HG03139 (cell line): ENCODE data around the gene DAAM1.

Experiments
- ATAC-seq: cut with Tn5 transposase; IDR thresholded peaks from one replicate; pipeline ENCODE4 v1.9.1; 2021; ENCODE audit not compliant: unreplicated experiment

DAAM1 gene

DNA sequence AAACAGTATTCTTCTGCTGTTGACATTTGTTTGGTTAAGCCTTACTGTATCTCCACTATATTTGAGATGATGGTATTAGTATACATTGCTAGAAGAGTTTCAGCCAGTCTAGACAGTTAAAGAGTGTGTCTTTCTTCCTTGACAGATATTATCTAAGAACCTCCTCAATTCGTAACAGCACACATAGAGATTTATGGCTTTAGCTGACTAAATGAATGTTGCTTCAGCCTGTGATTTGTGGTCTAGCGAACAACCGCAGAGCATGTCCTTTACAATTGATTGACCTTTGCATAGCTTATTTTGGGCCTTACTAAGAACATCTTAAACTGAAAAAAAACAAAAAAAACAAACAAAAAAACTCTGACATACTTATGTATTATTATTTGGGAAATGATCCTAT lies 122.2 kb downstream of the DAAM1 start:
- no peak for ATAC-seq

DNA sequence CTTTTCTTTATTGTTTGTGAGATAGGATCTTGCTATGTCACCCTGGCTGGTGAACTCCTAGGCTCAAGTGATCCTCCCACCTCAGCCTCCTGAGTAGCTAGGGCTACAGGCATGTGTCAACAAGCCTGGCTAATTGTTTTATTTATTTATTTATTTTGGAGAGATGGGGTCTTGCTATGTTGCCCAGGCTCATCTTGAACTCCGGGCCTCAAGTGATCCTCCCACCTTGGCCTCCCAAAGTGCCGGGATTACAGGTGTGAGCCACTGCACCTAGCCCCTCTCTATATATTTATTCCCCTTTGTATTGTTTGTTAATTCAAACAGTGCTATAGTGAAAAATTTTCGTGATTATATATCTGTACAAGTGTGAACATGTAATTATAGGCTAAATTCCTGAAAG lies 123.3 kb downstream of the DAAM1 start:
- ATAC-seq: no peak

DNA sequence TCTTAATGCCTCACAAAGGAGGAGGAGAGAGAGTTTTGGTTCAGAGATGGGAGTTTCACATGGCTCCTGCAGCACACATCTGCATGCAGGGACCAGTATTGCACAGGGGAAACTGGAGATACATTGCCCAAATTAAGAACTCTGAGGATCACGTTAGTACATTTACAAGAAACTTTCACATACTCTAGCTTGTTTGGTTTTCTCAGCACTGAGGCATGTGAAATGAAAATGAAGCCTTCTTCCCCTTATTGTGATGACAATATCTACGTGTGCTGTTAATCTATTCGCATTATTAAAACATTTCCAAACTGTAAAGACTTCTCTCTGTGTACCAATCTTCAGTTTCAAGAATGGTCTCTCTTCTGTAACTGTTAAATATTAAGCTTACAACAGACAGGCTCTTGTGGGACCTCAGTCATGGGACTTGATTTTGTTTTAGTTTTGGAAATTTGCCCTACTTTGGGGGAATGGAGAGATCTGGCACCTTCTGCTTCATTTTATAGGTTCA lies 124.7 kb downstream of the DAAM1 start:
- peak; percentile 47 for ATAC-seq

DNA sequence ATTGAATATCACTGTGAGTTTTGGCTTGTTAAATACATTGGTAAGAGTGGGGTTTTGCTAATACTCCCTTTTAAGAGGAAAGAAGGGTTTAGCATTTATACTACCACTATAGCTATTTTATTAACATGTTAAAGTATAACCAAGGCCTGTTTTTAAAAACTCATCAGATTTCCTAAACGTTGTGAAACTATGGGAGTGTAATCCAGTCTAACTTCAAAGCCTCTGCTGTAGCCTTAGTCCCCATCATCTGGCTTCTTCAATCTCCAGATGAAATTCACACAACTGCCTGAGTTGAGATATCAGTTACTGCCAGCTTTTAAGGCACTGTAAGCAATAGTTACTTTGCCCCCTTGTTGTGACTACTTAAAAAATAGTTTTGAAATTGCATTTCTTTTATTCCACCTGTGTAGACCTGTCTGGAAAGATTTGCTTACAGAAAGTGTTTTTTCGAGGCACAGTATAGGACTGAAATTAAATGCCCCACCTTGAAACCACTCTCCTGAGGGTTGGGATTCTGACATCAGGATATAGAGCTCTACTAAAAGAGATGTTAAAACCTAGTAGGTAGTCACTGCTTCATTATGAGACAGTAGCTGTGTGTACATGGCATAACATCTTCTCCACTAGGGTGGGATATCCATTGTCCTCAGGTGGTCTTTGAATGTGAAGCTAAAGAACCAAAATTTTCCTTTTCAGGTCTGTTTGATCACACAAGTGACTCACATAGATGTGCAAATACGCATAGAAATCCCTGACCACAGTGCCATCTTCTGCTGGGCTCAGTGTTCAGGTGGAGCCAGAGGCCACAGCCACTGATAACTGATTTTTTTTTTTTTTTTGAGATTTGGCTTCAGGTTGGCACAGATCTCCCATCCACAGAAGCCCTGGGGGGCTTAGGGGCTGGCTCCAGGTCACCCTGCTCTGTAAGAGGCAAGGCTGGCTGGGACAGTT lies 125.5 kb downstream of the DAAM1 start:
- no peak for ATAC-seq

DNA sequence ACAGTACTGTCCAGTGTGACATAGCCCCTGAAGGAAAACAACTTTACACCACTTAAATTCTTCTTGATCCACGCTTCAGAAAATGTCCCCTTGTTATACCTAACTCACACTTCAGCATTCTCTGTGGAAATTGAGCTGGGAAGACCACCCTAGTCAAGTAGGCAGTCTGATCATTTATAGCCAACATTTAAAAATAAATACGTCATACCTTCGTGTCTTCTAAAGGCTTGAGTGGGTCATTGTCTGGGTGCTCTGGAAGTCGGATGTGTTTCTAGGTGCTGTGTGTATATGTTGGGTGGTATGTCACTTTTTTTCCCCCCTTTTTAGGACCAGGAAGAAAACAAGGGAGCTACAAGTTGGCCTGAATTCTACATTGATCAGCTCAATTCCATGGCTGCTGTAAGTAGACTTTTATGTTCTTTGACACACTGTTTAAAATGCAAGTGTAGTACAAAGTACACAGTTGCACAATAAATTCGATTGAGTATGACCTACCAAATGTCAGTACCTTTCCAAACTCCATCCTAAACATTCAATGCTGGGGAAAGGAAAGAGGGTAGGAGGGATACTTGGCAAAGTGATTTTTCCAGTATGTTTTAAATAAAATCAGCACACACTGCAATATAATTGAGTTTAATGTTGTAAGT lies 126.6 kb downstream of the DAAM1 start:
- no peak for ATAC-seq

DNA sequence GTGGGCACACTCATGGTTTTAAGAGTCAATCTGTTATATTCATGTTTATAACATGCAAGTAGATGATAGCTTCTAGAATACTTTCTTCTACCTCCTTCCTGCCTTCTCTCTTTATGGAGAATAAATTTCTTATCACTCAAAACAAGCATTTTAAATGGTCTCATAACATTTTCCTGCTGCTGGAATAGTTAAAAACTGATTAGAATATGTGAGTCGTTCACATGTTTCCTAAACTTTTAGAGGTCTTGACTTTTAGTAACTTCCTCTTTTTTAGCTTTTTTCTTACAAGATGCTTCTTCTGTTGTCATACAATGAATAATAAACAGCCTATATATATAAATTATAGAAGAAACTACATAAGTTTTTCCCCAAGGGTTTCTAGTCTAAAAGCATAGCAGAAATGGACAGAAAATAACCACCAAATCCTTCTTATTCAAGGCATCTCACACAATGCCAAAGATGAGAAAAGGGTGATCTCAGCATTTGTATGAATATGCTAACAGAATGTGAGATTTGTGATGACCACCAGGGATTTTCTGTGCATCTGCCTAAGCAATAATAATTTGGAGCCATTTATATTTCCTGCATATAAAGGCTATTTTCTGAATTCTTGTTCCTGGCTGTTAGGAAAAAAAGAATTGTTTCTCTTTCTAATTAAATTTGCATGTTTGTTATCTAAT lies 127.8 kb downstream of the DAAM1 start:
- ATAC-seq: no peak

DNA sequence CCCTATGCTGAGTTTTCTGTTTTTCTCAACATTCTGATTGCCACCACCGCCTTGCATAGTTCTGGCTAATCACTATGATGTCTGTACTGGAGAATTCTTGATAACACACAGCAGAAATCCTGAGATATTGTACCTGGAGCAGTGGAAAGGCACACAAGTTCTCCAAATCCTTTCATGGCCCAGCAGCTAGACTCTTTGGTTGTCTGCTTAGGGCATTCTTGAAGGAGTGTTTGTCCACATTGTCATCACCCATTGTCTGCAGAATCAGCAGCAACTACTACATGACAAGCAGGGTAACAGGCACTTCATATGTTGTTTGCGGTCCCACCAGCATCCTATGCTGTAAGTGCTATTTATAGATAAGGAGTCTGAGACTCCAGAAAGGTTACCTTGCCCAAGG lies 128.9 kb downstream of the DAAM1 start:
- ATAC-seq: no peak

DNA sequence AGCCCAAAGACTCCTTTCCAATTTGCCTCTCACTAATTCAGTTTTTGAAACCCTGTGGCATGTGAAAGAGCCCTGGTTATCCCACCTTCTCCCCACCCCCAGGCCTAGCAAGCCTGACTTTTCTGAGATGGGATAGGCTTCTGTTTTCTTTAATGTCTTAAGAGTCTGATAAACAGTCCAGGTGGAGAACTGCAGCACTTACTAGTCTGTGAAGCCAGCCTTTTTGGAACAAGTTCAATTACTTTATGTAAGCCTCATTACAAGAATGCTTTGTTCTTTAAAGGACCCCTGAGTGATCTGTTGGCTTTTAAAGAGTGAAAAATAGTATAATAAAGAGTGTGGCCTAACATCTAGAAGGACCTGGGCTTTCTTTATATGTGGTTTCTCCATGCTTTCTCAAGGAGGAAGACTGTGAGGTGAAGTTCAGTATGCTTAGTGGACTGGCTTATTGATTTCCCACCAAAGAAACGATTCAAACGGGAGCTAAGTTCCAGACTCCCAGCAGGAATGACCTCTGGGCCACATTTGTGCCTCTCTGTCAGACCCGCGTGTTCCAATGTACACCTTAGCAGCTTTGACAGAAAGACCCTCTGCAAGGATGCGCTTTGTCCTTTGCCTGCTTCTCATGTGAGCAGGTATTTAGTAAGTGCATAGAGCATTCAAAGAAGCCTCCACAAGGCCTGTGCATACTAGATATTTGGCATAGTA lies 129.5 kb downstream of the DAAM1 start:
- ATAC-seq: no peak

DNA sequence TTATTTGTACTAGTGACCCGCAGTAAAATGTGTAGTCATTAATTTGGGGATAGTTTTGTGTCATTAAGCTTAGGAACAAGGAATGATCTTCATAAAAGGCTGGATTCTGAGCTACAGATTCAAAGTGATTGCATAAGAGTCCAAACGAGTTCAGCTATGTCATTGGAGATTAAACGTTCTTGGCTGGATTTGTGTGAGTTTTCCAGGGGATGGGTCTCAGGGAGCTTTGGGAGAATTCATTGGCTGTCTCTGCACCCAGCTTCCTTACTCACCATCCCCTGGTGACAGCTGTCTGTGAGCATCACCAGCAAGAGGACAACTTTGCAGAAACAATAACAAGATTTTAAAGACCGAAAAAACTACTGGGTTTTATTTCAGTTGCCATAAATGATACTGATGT lies 130.4 kb downstream of the DAAM1 start:
- ATAC-seq: no peak

DNA sequence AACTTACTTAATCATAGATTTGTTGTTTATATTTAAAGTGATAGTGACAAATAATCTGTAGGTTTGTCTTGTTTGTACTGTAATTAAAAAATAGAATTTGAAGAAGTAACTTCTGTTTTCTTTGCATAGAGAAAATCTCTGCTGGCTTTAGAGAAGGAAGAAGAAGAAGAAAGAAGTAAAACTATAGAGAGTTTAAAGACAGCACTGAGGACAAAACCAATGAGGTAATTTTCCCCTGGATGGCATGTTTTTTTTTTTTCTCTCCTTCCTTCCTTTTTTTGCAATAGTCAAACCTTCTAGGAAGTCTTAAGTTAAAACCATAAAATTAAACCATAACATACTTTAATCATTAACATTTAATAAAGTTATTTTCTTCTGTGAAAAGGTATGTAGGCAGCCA lies 131.9 kb downstream of the DAAM1 start:
- ATAC-seq: no peak

DNA sequence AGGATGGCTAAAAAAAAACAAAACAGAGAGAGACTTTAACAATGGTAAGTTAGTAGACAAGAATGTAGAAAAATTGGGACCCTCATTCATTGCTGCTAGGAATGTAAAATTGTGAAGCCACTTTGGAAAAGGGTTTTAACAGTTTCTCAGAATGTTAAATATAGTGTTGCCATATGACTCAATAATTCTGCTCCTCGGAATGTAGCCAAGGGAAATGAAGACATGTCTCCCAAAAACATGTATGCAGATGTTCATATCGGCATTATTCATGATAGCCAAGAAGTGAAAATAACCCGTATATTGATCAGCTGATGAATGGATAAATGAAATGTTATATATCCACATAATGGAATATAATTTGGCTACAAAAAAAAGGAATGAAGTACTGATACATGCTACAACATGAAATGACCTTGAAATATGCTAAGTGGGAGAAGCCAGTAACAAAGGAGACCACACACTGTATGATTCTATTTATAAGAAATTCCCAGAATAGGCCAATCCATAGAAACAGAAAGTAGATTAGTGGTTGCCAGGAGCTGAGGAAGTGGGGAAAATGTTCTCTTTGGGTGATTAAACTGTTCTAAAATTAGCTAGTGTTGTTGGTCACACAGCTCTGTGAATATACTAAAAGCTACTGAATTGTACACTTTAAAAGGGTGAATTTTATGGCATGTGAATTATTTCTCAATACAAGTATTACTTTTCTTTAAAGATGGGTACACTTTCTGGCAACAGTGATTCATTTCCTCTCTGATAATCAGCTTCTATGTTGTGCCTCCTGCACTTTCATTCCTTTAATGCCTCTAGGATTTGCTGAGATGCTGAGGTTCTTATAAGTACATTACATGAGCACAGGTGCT lies 132.5 kb downstream of the DAAM1 start:
- no peak for ATAC-seq

DNA sequence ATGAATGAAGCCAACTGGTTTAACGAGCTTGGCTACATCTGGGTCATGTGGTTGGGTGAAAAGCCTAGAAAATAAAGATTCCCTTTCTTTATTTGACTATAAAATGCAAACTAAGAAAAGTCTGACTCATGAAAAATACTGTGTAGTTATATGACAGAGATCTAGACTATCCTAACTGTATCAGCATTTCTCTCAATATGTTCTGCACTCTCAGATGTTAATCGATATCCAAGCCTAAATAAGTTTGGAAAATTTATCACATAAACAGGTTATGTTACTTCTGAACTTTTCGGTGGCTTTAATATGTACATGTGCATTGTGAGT lies 133.1 kb downstream of the DAAM1 start:
- ATAC-seq: no peak

DNA sequence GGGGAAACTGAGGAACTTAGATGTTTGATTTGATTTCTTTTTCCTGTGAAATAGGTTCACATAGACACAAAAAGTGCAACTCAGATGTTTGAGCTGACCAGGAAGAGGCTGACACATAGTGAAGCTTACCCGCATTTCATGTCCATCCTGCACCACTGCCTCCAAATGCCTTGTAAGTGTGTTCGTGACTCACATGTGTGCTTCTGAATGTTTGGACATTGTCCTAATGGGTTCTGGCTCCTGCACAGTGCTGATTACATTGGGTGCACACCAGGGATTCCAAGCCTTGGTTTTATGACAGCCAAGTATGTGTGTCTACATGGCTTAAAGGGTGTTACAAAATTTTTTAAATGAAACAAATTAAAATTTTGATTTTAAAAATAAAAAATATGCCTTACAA lies 137.4 kb downstream of the DAAM1 start:
- no peak for ATAC-seq

DNA sequence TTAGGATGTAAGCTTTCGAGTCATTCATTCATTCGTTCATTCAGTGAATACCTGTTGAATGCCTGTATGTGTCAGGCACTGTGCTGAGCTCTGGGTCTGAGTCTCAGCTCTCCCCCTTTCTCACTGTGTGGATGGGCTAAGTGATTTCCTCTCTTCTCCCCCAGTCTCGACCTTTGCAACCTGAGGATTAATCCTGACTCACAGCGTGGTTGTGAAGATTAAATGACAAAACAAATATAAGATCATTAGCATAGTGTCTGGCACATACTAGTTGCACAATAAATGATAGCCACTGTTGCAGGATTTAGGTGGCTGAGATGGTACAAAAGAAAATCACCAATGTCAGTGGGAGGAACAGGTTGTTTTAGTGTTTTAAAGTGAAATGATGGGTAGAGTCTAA lies 140.0 kb downstream of the DAAM1 start:
- no peak for ATAC-seq

DNA sequence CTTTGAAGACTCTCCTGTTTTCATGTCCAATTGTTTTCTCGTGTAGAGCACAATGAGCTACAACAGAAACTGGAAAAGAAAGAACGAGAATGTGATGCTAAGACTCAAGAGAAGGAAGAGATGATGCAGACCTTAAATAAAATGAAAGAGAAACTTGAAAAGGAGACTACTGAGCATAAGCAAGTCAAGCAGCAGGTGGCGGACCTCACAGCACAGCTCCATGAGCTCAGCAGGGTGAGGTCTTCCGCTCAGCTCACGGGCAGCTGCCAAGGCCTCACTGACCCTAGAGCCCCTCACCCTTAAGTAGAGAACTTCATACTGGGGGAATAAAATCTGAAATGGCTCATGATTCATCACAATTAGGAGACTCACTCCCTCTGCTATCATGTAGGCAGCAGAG lies 142.0 kb downstream of the DAAM1 start:
- peak; percentile 58 for ATAC-seq

DNA sequence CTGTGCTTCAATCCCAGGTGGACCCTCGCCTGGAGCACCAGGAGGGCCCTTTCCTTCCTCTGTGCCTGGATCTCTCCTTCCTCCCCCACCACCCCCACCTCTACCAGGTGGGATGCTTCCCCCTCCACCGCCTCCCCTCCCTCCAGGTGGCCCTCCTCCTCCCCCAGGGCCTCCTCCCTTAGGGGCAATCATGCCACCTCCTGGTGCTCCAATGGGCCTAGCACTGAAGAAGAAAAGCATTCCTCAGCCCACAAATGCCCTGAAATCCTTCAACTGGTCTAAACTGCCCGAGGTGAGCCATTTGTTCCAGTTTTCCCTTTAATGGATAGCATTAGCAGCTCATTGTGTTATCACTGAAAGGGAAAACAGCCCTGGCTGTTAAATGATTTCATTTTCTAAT lies 142.8 kb downstream of the DAAM1 start:
- no peak for ATAC-seq

DNA sequence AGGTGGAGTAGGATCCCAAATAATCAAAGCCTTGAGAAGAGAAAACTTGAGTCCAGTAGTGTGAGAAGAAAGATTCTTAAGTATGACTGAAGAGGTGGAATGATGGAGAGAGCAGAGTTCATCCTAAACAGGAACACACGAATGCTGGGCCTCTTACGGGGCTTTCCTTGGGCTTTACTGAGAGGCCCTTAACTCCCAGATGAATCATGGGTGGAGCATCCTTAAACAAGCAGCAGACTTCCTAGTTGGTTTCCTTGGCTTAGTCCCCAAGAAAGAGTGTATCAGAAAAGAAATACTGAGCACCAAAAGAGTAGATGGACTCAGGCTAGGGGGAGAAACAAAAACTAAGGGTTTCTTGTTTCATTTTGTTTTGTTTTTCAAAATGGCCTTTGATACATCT lies 144.3 kb downstream of the DAAM1 start:
- no peak for ATAC-seq

DNA sequence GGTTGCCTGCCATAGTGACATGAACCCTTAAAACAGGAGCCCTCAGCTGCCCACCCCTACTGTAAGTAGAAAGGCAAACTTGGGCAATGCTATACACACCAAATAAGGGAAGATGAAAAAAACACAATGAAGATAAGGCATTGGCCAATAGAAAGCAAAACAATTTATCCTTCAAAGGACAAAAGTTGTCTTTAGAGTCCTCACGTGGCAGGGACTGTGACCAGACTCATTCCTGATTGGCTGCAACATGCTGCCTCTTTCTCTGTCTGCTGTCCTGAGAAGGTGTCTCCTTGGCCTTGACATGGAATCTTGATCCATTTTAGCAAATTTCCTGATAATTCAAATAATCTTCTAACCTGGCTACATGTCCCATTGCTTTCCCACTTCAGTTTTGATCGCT lies 144.8 kb downstream of the DAAM1 start:
- no peak for ATAC-seq

DNA sequence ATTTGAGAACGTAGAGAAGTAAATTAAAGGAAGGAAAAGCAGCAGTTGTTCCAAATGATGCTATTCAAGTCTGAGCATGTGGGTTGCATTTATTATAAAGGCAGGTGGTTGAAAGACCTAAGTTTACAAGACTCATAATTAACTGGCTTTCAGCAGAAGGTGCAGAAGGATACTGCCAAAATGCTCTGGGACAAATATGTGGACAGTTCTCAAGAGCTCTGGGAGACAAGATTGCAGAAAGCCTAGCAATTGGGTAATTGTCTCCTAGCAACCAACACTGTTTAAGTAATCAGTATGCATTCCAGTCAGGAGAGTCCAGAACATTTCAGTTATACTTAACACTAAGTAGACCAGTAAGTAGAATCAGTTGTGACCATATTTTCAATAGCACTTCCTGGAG lies 145.2 kb downstream of the DAAM1 start:
- ATAC-seq: no peak

DNA sequence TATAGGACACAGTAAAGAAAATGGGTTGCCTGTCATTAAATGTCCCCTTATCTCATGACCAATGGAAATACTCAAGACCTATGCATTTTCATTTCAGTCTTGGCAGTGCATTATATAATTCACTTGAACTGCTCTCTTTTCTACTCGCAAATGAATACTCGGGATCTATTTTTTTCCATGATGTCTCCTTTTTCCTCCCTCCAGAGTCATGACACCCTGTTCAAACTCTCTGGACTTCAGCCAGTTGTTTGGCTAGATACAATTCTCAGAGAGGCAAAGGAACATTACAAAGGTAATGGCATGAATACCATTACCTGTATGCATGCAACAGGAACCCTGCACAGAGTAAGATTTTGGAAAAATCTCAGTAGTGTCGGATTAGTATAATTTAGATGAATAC lies 145.8 kb downstream of the DAAM1 start:
- no peak for ATAC-seq
